Germinal center (tissue), 1 donor: ENCODE measurements around the gene PVALB.

Source experiments
- DNase-seq: peaks from one replicate; pipeline ENCODE4 v3.0.0; 2012; ENCODE audit warnings: mixed read lengths, low spot score

Gene PVALB

GRCh38 chr22:36816636-36817524 is at the start of gene PVALB:
TSS of gene PVALB (minus strand) at chr22:36817035. CDS start at chr22:36817005, 30 bp downstream.
- DNase-seq: no peak

GRCh38 chr22:36865346-36865745 is 48.5 kb upstream of the PVALB start:
- DNase-seq: no peak

DNA sequence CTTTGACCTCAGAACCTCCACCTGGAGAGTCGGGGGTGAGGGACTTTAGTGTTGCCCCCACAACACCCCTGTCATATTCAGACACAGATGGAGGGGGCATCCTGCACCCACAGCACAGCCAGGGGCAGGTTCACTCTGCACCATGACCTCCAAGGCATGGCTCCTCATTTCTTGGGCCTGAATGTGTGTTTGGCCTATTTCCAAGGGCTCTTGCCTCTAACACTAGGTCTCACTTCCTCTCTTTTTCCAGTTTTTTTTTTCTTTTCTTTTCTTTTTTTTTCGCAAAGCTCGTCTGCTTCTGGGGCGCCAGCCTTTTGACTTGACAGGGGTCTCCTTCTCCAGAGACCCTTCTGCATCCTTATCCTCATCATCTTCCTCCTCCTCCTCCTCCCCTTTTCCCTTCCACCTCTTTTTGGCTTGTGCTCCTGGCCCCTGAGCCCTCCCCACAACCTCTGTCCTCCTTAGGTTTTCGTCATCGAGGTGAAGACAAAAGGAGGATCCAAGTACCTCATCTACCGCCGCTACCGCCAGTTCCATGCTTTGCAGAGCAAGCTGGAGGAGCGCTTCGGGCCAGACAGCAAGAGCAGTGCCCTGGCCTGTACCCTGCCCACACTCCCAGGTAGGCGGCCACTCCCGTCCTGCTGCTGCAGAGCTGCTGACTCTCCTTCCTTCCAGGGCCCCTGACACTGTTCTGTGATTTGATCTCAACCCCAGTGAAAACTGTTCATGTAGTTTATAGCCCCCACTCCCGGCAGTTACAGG is 47.8 kb upstream of the PVALB start:
- DNase-seq: no peak

DNA sequence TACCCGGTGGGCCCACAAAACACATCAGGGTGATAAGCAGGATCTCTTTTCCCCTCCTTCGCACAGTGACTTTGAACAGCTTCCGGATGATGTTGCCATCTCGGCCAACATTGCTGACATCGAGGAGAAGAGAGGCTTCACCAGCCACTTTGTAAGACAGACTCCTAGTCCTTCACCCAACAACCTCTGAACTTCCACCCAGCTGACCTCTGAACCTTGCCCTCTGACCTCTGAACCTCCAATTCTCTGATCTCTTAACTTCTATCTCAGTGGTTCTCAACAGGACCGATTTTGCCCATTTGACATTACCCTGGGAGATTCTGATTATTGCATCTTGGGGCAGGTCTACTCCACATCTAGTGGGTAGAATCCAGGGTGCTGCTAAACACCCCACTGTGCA is 47.1 kb upstream of the PVALB start:
- DNase-seq: no peak

- DNase-seq: no peak
Measured at GRCh38 chr22:36863281-36863680, 46.4 kb upstream of the PVALB start.

GRCh38 chr22:36862251-36863242 is 45.7 kb upstream of the PVALB start:
- peak; percentile 70 for DNase-seq

DNA sequence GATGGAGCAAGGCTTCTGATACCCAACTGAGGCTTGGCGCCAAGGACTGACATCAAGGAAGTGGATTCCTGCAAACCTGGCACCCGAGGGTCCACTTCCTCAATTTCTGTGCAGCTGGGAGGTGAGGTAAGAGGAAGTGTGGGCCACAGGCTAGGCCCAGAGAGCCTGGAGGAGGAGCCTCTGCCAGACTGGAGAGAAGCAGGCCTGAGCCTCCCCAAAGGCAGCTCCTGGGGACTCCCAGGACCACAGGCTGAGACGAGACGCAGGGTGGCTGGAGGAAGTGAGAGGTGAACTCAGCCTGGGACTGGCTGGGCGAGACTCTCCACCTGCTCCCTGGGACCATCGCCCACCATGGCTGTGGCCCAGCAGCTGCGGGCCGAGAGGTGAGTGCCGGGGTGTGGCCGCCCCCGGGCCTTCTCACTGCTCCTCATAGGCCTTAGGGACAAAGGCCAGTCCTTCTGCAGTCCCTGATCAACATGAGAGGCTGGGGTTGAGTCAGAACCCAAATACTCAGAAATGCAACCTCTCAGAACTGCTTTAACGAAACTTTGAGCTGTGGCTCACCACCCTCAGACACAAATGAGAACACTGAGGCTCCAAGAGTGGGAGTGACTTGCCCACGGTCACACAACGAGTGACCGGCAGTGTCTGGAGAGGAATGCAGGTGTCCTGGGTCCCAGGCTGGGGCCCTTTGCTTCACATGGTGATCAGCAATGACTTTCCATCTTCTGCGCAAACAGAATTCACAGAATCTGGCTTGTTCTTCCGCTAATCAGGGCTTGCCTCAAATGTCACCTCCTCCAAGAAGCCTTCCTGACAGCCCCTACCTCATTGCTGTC is 44.2 kb upstream of the PVALB start, which contains the start of gene NCF4:
NCF4 (plus strand) TSS at position 186 of the 839 bp plus-strand sequence; CDS start at position 352, 166 bp downstream.
- peak; percentile 91 for DNase-seq

GRCh38 chr22:36860438-36860820 is 43.6 kb upstream of the PVALB start:
- no peak for DNase-seq

DNA sequence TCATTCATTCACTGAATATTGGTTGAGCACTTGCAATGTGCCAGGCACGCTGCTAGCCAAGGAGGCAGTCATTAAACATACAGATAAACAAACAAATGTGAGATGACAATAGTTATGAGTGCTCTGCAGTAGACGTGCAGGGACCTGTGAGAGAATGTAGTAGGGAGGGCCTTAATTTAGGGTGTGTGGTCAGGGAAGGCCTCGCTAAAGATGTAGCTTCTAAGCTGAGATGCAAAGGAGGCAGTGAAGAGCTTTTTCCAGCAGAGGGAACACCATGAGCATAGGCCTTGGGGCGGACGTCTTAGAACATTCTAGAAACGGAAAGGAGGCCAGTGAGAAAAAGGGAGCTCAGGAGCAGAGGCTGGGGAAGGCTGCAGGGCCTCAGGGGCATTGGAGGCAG is 43.2 kb upstream of the PVALB start:
- no peak for DNase-seq

GRCh38 chr22:36858966-36859365 is 42.1 kb upstream of the PVALB start:
- DNase-seq: no peak

DNA sequence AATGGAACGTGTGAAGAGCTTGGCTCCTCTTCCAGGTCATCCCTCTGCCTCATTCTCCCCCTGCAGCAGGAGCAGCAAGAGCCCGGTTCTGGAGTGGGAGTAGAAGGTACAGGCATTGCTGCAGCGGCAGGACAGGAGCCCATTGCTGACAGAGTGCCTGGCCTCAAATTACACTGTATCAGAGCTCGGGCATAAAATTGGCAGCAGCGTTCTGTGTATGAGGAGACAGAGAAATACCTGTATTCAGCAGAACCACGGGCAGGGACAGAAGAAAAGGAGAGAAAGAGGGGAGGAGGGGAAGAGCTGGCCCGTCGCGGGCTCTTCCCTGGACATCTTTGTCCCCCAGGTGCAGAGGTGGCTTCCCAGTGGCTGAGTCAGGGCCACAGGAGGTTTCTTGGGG is 41.3 kb upstream of the PVALB start:
- DNase-seq: no peak

- no peak for DNase-seq
Measured at GRCh38 chr22:36856792-36857135, 39.9 kb upstream of the PVALB start.

DNA sequence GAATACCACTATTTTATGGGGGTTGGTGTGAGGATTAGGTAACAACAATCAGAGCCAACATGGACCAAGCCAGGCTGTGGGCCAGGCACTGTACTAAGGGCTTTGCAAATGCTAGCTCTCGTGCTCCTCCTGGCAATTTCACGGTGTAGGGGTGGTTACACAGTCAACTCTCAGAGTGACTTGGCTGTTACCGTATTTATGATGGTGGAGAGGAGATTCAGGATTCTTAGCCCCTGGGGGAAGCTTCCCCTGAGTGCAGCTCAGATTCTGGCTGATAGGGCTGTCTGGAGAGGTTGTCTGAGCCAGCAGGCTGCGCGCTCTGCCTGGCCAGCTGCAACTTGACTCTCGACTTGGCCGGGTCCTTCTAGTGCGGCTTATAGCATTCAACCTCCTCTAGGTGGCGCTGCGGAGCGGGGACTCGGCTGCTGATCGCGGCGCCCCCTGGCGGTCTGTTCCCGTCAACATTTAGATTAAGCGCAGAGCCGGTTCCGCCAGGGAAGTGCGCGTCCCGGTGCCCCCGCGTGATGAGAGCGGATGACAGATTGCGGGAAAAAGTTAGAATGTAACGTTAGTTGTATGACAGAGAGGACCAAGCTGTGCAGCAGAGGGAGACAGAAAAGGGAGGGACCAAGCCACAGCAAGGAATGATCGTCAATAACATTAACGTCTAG is 39.4 kb upstream of the PVALB start:
- DNase-seq: peak; percentile 83

DNA sequence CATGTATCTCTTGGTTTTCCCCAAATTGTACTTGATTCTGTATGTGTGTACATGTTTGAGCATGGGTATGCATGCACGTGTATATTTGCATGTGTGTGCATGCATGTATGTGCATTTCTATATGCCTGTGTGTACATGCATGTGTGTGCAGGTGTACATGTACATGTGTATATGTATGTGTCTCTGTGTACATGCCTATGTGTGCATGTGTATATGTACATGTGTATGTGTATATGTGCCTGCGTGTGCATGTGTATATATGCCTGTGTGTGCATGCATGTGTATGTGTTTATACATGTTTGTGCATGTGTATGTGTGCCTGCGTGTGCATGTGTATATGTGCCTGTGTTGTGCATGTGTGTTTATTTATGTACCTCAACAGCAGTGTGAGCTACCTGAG is 38.6 kb upstream of the PVALB start:
- no peak for DNase-seq

- peak; percentile 86 for DNase-seq
Measured at GRCh38 chr22:36853407-36854099, 36.7 kb upstream of the PVALB start.

DNA sequence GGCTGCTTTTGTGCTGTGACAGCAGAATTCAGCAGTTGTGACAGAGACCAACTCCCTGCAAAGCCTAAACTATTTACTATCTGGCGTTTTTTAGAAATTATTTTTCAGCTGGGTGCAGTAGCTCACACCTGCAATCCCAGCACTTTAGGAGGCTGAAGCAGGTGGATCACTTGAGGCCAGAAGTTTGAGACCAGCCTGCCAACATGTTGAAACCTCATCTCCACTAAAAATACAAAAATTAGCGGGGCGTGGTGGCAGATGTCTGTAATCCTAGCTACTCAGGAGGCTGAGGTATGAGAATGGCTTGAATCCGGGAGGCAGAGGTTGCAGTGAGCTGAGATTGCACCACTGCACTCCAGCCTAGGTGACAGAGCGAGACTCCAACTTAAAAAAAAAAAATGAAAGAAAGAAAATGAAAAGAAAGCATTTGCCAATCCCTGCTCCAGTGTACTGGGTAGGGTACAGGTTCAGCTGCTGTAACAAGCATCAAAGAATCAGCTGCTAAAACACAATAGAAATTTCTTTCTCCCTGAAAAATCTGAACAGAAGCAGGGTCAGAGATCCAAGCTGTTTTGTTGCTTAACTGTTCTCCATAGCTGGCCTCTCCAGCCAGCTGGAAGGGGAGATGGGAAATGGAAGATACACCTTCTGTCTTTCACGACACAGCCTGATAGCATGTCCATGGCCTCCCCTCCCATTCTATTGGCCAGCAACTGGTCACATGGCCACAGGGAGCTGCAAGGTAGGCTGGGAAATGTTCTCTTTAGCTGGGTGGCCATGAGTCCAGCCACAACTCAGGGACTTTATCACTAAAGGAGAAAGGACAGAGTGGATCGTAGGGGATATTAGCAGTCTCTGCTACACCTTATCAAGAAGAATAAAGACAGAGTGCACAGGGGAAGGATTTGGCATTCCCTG is 35.5 kb upstream of the PVALB start:
- no peak for DNase-seq

DNA sequence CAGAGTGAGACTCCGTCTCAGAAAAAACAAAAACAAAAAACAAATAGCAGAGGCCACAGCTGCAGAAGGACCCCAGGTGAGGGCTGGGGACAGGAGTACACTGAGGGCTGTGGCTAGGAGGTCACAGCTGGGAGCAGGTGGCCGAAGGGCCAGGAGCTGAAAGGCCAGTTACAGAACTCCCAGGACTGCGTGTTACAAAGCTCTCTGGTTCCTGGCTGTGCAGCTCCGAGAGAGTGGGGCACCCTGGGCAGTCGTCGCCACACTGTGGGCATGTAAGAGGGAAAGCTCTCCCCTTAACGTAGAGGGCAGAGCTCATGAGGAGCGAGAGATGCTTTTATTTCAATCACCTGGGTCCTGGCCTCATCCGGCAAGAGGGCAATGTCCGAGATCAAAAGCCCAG is 33.8 kb upstream of the PVALB start:
- DNase-seq: no peak

DNA sequence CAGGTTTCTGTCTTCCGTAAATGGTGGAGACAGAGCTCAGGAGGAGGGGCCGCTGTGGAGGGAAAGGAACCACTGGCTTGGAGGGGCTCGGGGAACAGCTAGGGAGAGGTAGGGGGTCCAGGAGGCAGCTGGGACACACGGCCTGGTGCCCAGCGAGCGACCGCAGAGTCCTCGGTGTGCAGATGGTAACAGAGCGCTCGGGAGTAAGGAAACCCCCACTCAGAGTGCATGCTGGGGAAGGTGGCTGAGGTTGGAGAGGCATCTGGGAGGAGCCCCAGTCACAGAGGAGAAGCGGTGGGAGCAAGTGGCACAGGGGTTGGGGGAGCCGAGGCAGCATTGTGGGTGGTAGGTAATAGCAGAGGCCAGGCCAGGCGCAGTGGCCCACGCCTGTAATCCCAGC is 33.2 kb upstream of the PVALB start:
- DNase-seq: no peak

- no peak for DNase-seq
Measured at GRCh38 chr22:36846949-36847348, 30.1 kb upstream of the PVALB start.
